Astrocyte (in vitro differentiated cells and primary cell): ENCODE measurements around the gene FEM1A. TPM values are rescaled to one million over a fixed set of nuclear protein-coding genes. Genes with fewer than 3 reads are reported as not detected.
"Not testable (repeated sequence)": the region's sequence is repeated elsewhere in the genome, so short reads cannot be mapped to it uniquely, and the experiment has no call there.

Source experiments
- DNase-seq: peaks from one replicate; pipeline ENCODE4 v3.0.0-alpha.2; 2010; ENCODE audit warnings: low read depth
- FAIRE-seq: peaks from 2 replicates; lab custom pipeline; 2011; peaks lifted over from hg19 to GRCh38; lab: Jason Lieb, UNC
- H2AFZ ChIP-seq: 2 replicates; pipeline ENCODE4 v1.6.0; 2012; ENCODE audit warnings: low read depth, low read length, inconsistent platforms
- H3K27ac ChIP-seq: 2 replicates; pipeline ENCODE4 v1.5.1; 2011; ENCODE audit warnings: low read depth, low read length, inconsistent platforms
- H3K27me3 ChIP-seq: 2 replicates; pipeline ENCODE4 v1.6.0; 2011; ENCODE audit warnings: low read length, inconsistent platforms; ENCODE audit not compliant: insufficient read depth
- H3K36me3 ChIP-seq: 2 replicates; pipeline ENCODE4 v1.5.1; 2011; ENCODE audit warnings: low read length, inconsistent platforms; ENCODE audit not compliant: insufficient read depth
- H3K4me1 ChIP-seq: 2 replicates; pipeline ENCODE4 v1.5.1; 2011; ENCODE audit warnings: low read length, inconsistent platforms; ENCODE audit not compliant: insufficient read depth
- H3K4me2 ChIP-seq: 2 replicates; pipeline ENCODE4 v1.6.0; 2012; ENCODE audit warnings: low read length, inconsistent platforms
- H3K4me3 ChIP-seq: 2 replicates; pipeline ENCODE4 v1.5.1; 2011; ENCODE audit warnings: low read depth, mild to moderate bottlenecking, low read length, inconsistent platforms; ENCODE audit not compliant: insufficient read depth
- H3K79me2 ChIP-seq: 2 replicates; pipeline ENCODE4 v1.6.0; 2012; ENCODE audit warnings: mild to moderate bottlenecking, low read length, inconsistent platforms; ENCODE audit not compliant: insufficient read depth
- H3K9ac ChIP-seq: 2 replicates; pipeline ENCODE4 v1.6.0; 2012; ENCODE audit warnings: mild to moderate bottlenecking, low read length, inconsistent platforms
- H3K9me3 ChIP-seq: 2 replicates; pipeline ENCODE4 v1.5.1; 2012; ENCODE audit warnings: low read depth, mild to moderate bottlenecking, low read length, inconsistent platforms; ENCODE audit not compliant: insufficient read depth
- H4K20me1 ChIP-seq: 2 replicates; pipeline ENCODE4 v1.6.0; 2012; ENCODE audit warnings: low read length, inconsistent platforms; ENCODE audit not compliant: insufficient read depth
- H3K27ac Mint-ChIP-seq: one replicate; pipeline ENCODE4 v1.8.0; 2021; ENCODE audit warnings: mild to moderate bottlenecking, mixed read lengths; ENCODE audit not compliant: unreplicated experiment
- H3K27me3 Mint-ChIP-seq: one replicate; pipeline ENCODE4 v1.8.0; 2021; ENCODE audit warnings: low read depth, mixed read lengths; ENCODE audit not compliant: unreplicated experiment
- H3K36me3 Mint-ChIP-seq: one replicate; pipeline ENCODE4 v1.8.0; 2021; ENCODE audit warnings: low read depth, mixed read lengths; ENCODE audit not compliant: unreplicated experiment
- H3K4me1 Mint-ChIP-seq: one replicate; pipeline ENCODE4 v1.8.0; 2021; ENCODE audit warnings: low read depth, mixed read lengths; ENCODE audit not compliant: unreplicated experiment
- H3K4me3 Mint-ChIP-seq: one replicate; pipeline ENCODE4 v1.8.0; 2021; ENCODE audit warnings: mild to moderate bottlenecking, moderate library complexity, mixed read lengths; ENCODE audit not compliant: unreplicated experiment
- H3K9me3 Mint-ChIP-seq: one replicate; pipeline ENCODE4 v1.8.0; 2021; ENCODE audit warnings: mild to moderate bottlenecking, mixed read lengths; ENCODE audit not compliant: unreplicated experiment
- EZH2 ChIP-seq: IDR thresholded peaks from 2 replicates; pipeline ENCODE4 v1.6.1; 2012; ENCODE audit warnings: mild to moderate bottlenecking, low read length, inconsistent platforms; ENCODE audit not compliant: insufficient read depth
- total RNA-seq: library from RNA; stranded (reverse); gene quantifications from 2 replicates; pipeline ENCODE4 v1.2.1, GENCODE V29; 2021
- TF ChIP-seq, protein P1 (sequence below): IDR thresholded peaks from 2 replicates; pipeline ENCODE4 v1.5.1; 2011; ENCODE audit warnings: low read depth, mild to moderate bottlenecking, inconsistent platforms, low read length, moderate library complexity; ENCODE audit not compliant: insufficient read depth

The FEM1A gene
- total RNA-seq, 1 donor from 2014 or later = 12.0 TPM

DNA sequence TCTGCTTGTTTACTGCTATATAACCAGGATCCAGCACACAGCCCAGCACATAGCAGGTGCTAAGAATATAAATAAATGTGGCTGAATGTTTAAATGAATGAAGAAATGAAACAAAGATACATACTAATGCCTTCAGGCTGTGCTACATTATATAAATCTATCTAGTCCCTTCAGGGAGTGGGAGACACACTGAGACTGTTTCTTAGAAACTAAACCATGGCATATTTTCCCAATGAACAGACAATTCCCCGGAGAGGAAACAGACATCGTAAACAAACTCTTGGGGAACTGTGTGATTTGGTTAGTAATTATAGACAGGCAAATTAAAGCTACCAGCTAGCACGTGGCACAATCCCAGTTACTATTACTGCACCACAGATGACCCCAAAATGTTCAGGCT, 9.7 kb upstream of the FEM1A start:
- H3K27me3 ChIP-seq = peaks cover 9% of the 10 kb centered on the region
- H3K4me3 ChIP-seq = no peak overlapping the region
- no peak overlapping the region for H3K4me3 Mint-ChIP-seq
- H3K9me3 ChIP-seq = no peaks in the 10 kb centered on the region
- no peaks in the 10 kb centered on the region for H4K20me1 ChIP-seq
- H3K79me2 ChIP-seq = no peaks in the 10 kb centered on the region
- H3K9ac ChIP-seq = no peak overlapping the region
- no peaks in the 10 kb centered on the region for H3K4me1 Mint-ChIP-seq
- no peak overlapping the region for H2AFZ ChIP-seq
- FAIRE-seq = no peak
- H3K27ac ChIP-seq = no peak overlapping the region
- no peaks in the 10 kb centered on the region for H3K36me3 ChIP-seq
- peaks cover 5% of the 10 kb centered on the region for H3K9me3 Mint-ChIP-seq
- no peak overlapping the region for H3K27ac Mint-ChIP-seq
- H3K4me2 ChIP-seq = no peak overlapping the region
- no peak for DNase-seq
- TF ChIP-seq EZH2 = no peak
- TF ChIP-seq, protein P1, sequence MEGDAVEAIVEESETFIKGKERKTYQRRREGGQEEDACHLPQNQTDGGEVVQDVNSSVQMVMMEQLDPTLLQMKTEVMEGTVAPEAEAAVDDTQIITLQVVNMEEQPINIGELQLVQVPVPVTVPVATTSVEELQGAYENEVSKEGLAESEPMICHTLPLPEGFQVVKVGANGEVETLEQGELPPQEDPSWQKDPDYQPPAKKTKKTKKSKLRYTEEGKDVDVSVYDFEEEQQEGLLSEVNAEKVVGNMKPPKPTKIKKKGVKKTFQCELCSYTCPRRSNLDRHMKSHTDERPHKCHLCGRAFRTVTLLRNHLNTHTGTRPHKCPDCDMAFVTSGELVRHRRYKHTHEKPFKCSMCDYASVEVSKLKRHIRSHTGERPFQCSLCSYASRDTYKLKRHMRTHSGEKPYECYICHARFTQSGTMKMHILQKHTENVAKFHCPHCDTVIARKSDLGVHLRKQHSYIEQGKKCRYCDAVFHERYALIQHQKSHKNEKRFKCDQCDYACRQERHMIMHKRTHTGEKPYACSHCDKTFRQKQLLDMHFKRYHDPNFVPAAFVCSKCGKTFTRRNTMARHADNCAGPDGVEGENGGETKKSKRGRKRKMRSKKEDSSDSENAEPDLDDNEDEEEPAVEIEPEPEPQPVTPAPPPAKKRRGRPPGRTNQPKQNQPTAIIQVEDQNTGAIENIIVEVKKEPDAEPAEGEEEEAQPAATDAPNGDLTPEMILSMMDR = no peak
- no peaks in the 10 kb centered on the region for H3K4me1 ChIP-seq
- H3K27me3 Mint-ChIP-seq = peaks cover 37% of the 10 kb centered on the region
- no peaks in the 10 kb centered on the region for H3K36me3 Mint-ChIP-seq

- H3K9me3 ChIP-seq, DNase-seq, FAIRE-seq, H3K79me2 ChIP-seq, H3K4me3 Mint-ChIP-seq, H2AFZ ChIP-seq, H4K20me1 ChIP-seq, H3K4me1 ChIP-seq, H3K27ac ChIP-seq, H3K27ac Mint-ChIP-seq, H3K36me3 Mint-ChIP-seq, H3K4me2 ChIP-seq, H3K27me3 ChIP-seq, H3K4me3 ChIP-seq, H3K4me1 Mint-ChIP-seq, H3K36me3 ChIP-seq, H3K9ac ChIP-seq, H3K9me3 Mint-ChIP-seq: not testable (repeated sequence)
- H3K27me3 Mint-ChIP-seq = peaks cover 20% of the 10 kb centered on the region
Measured at GRCh38 chr19:4786412-4787016, 5.0 kb upstream of the FEM1A start.

DNA sequence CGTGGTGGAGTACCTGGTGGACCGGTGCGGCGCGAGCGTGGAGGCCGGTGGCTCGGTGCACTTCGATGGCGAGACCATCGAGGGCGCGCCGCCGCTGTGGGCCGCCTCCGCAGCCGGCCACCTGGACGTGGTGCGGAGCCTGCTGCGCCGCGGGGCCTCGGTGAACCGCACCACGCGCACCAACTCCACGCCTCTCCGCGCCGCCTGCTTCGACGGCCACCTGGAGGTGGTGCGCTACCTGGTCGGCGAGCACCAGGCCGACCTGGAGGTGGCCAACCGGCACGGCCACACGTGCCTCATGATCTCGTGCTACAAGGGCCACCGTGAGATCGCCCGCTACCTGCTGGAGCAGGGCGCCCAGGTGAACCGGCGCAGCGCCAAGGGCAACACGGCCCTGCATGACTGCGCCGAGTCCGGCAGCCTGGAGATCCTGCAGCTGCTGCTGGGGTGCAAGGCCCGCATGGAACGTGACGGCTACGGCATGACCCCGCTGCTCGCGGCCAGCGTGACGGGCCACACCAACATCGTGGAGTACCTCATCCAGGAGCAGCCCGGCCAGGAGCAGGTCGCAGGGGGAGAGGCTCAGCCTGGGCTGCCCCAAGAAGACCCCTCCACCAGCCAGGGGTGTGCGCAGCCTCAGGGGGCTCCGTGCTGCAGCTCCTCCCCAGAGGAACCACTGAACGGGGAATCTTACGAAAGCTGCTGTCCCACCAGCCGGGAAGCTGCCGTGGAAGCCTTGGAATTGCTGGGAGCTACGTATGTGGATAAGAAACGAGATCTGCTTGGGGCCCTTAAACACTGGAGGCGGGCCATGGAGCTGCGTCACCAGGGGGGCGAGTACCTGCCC, 708 bp downstream of the FEM1A start:
- not testable (repeated sequence) for DNase-seq, H3K27me3 Mint-ChIP-seq, H3K4me1 Mint-ChIP-seq, H3K9me3 ChIP-seq, FAIRE-seq, H3K9me3 Mint-ChIP-seq, H3K36me3 Mint-ChIP-seq, H3K27me3 ChIP-seq
- Histone ChIP-seq H3K4me3 (peak overlapping the region; percentile 82), H3K79me2 (peaks cover 54% of the 10 kb centered on the region), H3K4me1 (peaks cover 17% of the 10 kb centered on the region), H3K27ac (peak overlapping the region; percentile 96), H3K9ac (peak overlapping the region; percentile 96), H3K4me2 (peak overlapping the region; percentile 91), H2AFZ (peak overlapping the region; percentile 91), H4K20me1 (peaks cover 36% of the 10 kb centered on the region), H3K36me3 (peaks cover 16% of the 10 kb centered on the region)
- Mint-ChIP-seq H3K4me3 (peak overlapping the region; percentile 82), H3K27ac (peak overlapping the region; percentile 18)

- Histone ChIP-seq H3K36me3 (peaks cover 16% of the 10 kb centered on the region), H3K4me3 (peak overlapping the region; percentile 82), H4K20me1 (peaks cover 39% of the 10 kb centered on the region), H3K4me1 (peaks cover 17% of the 10 kb centered on the region), H3K9ac (peak overlapping the region; percentile 96), H3K79me2 (peaks cover 54% of the 10 kb centered on the region), H3K4me2 (peak overlapping the region; percentile 91)
- H2AFZ ChIP-seq, H3K4me1 Mint-ChIP-seq, DNase-seq, H3K27ac ChIP-seq, H3K27me3 Mint-ChIP-seq, H3K9me3 ChIP-seq, H3K27ac Mint-ChIP-seq, H3K36me3 Mint-ChIP-seq, H3K27me3 ChIP-seq, H3K9me3 Mint-ChIP-seq, FAIRE-seq: not testable (repeated sequence)
- peak overlapping the region; percentile 80 for H3K4me3 Mint-ChIP-seq
Measured at GRCh38 chr19:4792866-4793195, 1.3 kb downstream of the FEM1A start.

- DNase-seq, FAIRE-seq, H3K27me3 Mint-ChIP-seq, H3K4me3 ChIP-seq, H3K9me3 Mint-ChIP-seq, H3K27ac Mint-ChIP-seq, H3K36me3 Mint-ChIP-seq, H3K27ac ChIP-seq, H3K9me3 ChIP-seq, H2AFZ ChIP-seq, H3K27me3 ChIP-seq, H3K4me1 Mint-ChIP-seq: not testable (repeated sequence)
- H3K9ac ChIP-seq = peak overlapping the region; percentile 20
- H3K4me1 ChIP-seq = peaks cover 17% of the 10 kb centered on the region
- H3K4me2 ChIP-seq = peak overlapping the region; percentile 91
- peaks cover 16% of the 10 kb centered on the region for H3K36me3 ChIP-seq
- H3K4me3 Mint-ChIP-seq = peak overlapping the region; percentile 80
- H3K79me2 ChIP-seq = peaks cover 54% of the 10 kb centered on the region
- H4K20me1 ChIP-seq = peaks cover 39% of the 10 kb centered on the region
Measured at GRCh38 chr19:4793278-4793677, 1.7 kb downstream of the FEM1A start.
